Mesenchymal stem cell (in vitro differentiated cells and primary cell): ENCODE measurements around the gene SLF2.

Experiments used
- DNase-seq: peaks from one replicate; pipeline ENCODE4 v3.0.0-alpha.2; 2013
- H2AFZ ChIP-seq: one replicate; pipeline ENCODE4 v1.6.1; 2013; ENCODE audit warnings: low read depth, mild to moderate bottlenecking, control low read depth, inconsistent platforms, low read length, moderate library complexity
- H2AK5ac ChIP-seq: 2 replicates; pipeline ENCODE4 v1.6.1; 2013; ENCODE audit warnings: low read length, moderate library complexity, mild to moderate bottlenecking, inconsistent platforms; ENCODE audit not compliant: severe bottlenecking
- H2BK120ac ChIP-seq: one replicate; pipeline ENCODE4 v1.6.1; 2013; ENCODE audit warnings: low read depth, mild to moderate bottlenecking, inconsistent platforms, low read length, moderate library complexity
- H2BK12ac ChIP-seq, 2 experiments: one replicate each; pipeline ENCODE4 v1.6.1; 2013; ENCODE audit warnings: inconsistent platforms in 2 of 2, low read length in 2 of 2, mild to moderate bottlenecking in 2 of 2, moderate library complexity in 2 of 2, control low read depth in 1 of 2
- H2BK15ac ChIP-seq: one replicate; pipeline ENCODE4 v1.6.1; 2013; ENCODE audit warnings: mild to moderate bottlenecking, low read depth, inconsistent platforms; ENCODE audit not compliant: poor library complexity, severe bottlenecking
- H2BK5ac ChIP-seq: 2 replicates; pipeline ENCODE4 v1.6.1; 2013; ENCODE audit warnings: low read depth, mild to moderate bottlenecking, low read length, control low read depth, inconsistent platforms; ENCODE audit not compliant: poor library complexity, severe bottlenecking
- H3K14ac ChIP-seq, 2 experiments: one replicate each; pipeline ENCODE4 v1.6.1; 2013; ENCODE audit warnings: inconsistent platforms in 2 of 2, low read length in 2 of 2, control low read depth in 1 of 2, mild to moderate bottlenecking in 1 of 2, moderate library complexity in 1 of 2
- H3K18ac ChIP-seq, 2 experiments: one replicate each; pipeline ENCODE4 v1.6.1; 2013; ENCODE audit warnings: inconsistent platforms in 2 of 2, low read length in 2 of 2, control low read depth in 1 of 2, low read depth in 1 of 2, mild to moderate bottlenecking in 1 of 2
- H3K23ac ChIP-seq, 2 experiments: one replicate each; pipeline ENCODE4 v1.6.1; 2013; ENCODE audit warnings: inconsistent platforms in 2 of 2, low read length in 2 of 2, mild to moderate bottlenecking in 2 of 2, moderate library complexity in 2 of 2, control low read depth in 1 of 2
- H3K27ac ChIP-seq: 2 replicates; pipeline ENCODE4 v1.5.1; 2013; ENCODE audit warnings: mild to moderate bottlenecking, moderate library complexity, low read length, control low read depth, inconsistent platforms; ENCODE audit not compliant: poor library complexity, severe bottlenecking
- H3K27me3 ChIP-seq, 2 experiments: 2 replicates each; pipeline versions ENCODE4 v1.6.1 to v1.7.0; 2013; ENCODE audit warnings: low read length in 2 of 2, mild to moderate bottlenecking in 2 of 2, moderate library complexity in 2 of 2, control low read depth in 1 of 2, inconsistent platforms in 1 of 2; ENCODE audit not compliant: control insufficient read depth in 1 of 2, insufficient read depth in 1 of 2
- H3K36me3 ChIP-seq, 2 experiments: 2 replicates each; pipeline versions ENCODE4 v1.6.1 to v1.7.0; 2013; ENCODE audit warnings: low read length in 2 of 2, control low read depth in 1 of 2, inconsistent platforms in 1 of 2, low read depth in 1 of 2, mild to moderate bottlenecking in 1 of 2; ENCODE audit not compliant: insufficient read depth in 2 of 2, control insufficient read depth in 1 of 2
- H3K4ac ChIP-seq, 2 experiments: one replicate each; pipeline ENCODE4 v1.6.1; 2013; ENCODE audit warnings: inconsistent platforms in 2 of 2, low read length in 2 of 2, mild to moderate bottlenecking in 2 of 2, moderate library complexity in 2 of 2, control low read depth in 1 of 2, low read depth in 1 of 2
- H3K4me1 ChIP-seq: 2 replicates; pipeline ENCODE4 v1.6.1; 2013; ENCODE audit warnings: low read depth, low read length, control low read depth; ENCODE audit not compliant: control insufficient read depth, insufficient read depth
- H3K4me2 ChIP-seq: 2 replicates; pipeline ENCODE4 v1.6.1; 2013; ENCODE audit warnings: low read length, mild to moderate bottlenecking, inconsistent platforms; ENCODE audit not compliant: poor library complexity, severe bottlenecking
- H3K4me3 ChIP-seq, 2 experiments: 2 replicates each; pipeline versions ENCODE4 v1.5.1 to v1.7.0; 2013; ENCODE audit warnings: low read length in 2 of 2, mild to moderate bottlenecking in 2 of 2, control low read depth in 1 of 2, low read depth in 1 of 2; ENCODE audit not compliant: insufficient read depth in 1 of 2
- H3K79me1 ChIP-seq: replicated peaks from 2 replicates; pipeline ENCODE4 v1.6.1; 2013; ENCODE audit warnings: mild to moderate bottlenecking, control low read depth, low read length, inconsistent platforms; ENCODE audit not compliant: poor library complexity, severe bottlenecking
- H3K9ac ChIP-seq: 2 replicates; pipeline ENCODE4 v1.7.0; 2013; ENCODE audit warnings: mild to moderate bottlenecking, low read length, moderate library complexity
- H3K9me3 ChIP-seq: 2 replicates; pipeline ENCODE4 v1.7.0; 2013; ENCODE audit warnings: mild to moderate bottlenecking, low read length; ENCODE audit not compliant: control insufficient read depth
- H4K8ac ChIP-seq: one replicate; pipeline ENCODE4 v1.6.1; 2013; ENCODE audit warnings: inconsistent platforms, mild to moderate bottlenecking, low read length, moderate library complexity
- H4K91ac ChIP-seq: one replicate; pipeline ENCODE4 v1.6.1; 2013; ENCODE audit warnings: mild to moderate bottlenecking, low read length, inconsistent platforms
- WGBS: methylation state at CpG from one replicate; pipeline ENCODE4 v1.1.7; 2013; ENCODE audit warnings: mixed read lengths; 5-methylcytosine and 5-hydroxymethylcytosine counted together

Gene SLF2

DNA sequence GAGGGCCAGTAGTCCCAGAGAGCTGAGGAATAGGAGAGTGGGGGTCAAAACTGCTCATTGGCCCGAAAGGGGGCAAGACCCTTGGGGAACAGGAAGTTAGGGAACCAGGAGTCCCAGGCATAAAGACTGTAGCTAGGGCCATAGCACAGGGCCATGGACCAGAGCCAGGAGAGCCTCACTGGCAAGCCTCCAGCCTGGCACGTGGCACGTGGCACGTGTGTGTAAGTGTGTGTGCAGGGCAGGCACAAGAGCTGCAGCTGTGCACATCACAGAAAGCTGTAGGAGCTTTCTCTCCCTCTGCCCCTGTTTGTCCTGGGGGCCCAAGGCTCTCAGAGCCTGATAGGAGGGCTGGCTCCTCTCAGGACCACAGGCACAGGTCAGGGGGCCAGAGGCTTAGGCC lies 47.8 kb upstream of the SLF2 start:
- Histone ChIP-seq H3K4me3 (no peak overlapping the region), H3K4me1 (no peaks in the 10 kb centered on the region), H2AK5ac (no peak overlapping the region), H3K4ac (no peak overlapping the region), H2BK120ac (no peak overlapping the region), H3K18ac (no peak overlapping the region), H3K23ac (no peak overlapping the region), H3K27ac (no peak overlapping the region), H4K91ac (no peak overlapping the region), H3K79me1 (no peaks in the 10 kb centered on the region), H2AFZ (no peak overlapping the region), H3K4me2 (no peak overlapping the region), H3K27me3 (peaks cover 77 to 91% of the 10 kb centered on the region in 2 experiments), H2BK15ac (no peak overlapping the region), H2BK5ac (no peak overlapping the region), H3K9me3 (no peaks in the 10 kb centered on the region), H2BK12ac (no peak overlapping the region), H3K14ac (no peak overlapping the region), H3K36me3 (no peaks in the 10 kb centered on the region), H4K8ac (no peak overlapping the region), H3K9ac (no peak overlapping the region)
- no peak for DNase-seq
- 81% methylated on average over 4 of the region's 4 CpGs for WGBS

- H3K27ac ChIP-seq, result no peak overlapping the region
- no peak overlapping the region for H3K4ac ChIP-seq
- no peak overlapping the region for H4K91ac ChIP-seq
- no peaks in the 10 kb centered on the region for H3K36me3 ChIP-seq
- H2BK12ac ChIP-seq, result no peak overlapping the region
- H3K23ac ChIP-seq, result no peak overlapping the region
- WGBS, result 62% methylated on average over 5 of the region's 7 CpGs
- no peak for DNase-seq
- H3K18ac ChIP-seq, result no peak overlapping the region
- no peak overlapping the region for H2BK5ac ChIP-seq
- H3K9ac ChIP-seq, result no peak overlapping the region
- no peak overlapping the region for H2BK15ac ChIP-seq
- H3K14ac ChIP-seq, result no peak overlapping the region
- H2BK120ac ChIP-seq, result no peak overlapping the region
- no peaks in the 10 kb centered on the region for H3K79me1 ChIP-seq
- H3K27me3 ChIP-seq, result peaks cover 67 to 82% of the 10 kb centered on the region in 2 experiments
- H3K4me3 ChIP-seq, result no peak overlapping the region
- H3K4me2 ChIP-seq, result no peak overlapping the region
- no peak overlapping the region for H4K8ac ChIP-seq
- H3K9me3 ChIP-seq, result no peaks in the 10 kb centered on the region
- H3K4me1 ChIP-seq, result peaks cover under 1% of the 10 kb centered on the region
- no peak overlapping the region for H2AK5ac ChIP-seq
- H2AFZ ChIP-seq, result no peak overlapping the region
Measured at GRCh38 chr10:100866010-100866409, 46.8 kb upstream of the SLF2 start.

DNA sequence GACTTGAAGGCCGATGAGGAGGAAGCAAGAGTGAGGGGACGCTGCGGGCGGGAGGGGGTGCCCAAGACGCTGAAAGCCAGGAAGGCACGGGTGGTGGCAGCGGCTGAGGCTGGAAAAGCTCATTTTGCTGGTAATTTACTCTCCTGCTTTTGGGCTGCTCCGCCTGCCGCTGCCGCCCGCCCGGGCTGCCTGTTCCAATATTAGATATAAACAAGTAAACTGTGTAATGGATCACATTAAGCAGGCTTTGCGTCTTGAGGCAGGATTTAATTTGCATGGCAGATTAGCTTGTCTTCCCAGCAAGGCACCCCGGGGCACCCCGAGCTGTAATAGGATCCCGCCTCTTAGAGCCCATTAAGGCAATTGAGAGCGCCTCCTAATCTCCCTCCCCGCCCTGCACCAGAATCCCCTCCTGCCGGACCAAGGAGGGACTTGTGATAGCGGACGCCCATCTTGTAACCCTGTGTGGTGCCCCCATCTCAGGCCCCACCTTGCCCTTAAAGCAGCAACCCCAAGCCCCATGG lies 46.1 kb upstream of the SLF2 start:
- H3K27me3 ChIP-seq, result peaks cover 62 to 80% of the 10 kb centered on the region in 2 experiments
- no peak overlapping the region for H3K14ac ChIP-seq
- H2AK5ac ChIP-seq, result no peak overlapping the region
- no peak overlapping the region for H2BK15ac ChIP-seq
- H3K4me1 ChIP-seq, result peaks cover 4% of the 10 kb centered on the region
- 16% methylated on average over 14 of the region's 21 CpGs for WGBS
- no peaks in the 10 kb centered on the region for H3K36me3 ChIP-seq
- H2BK12ac ChIP-seq, result no peak overlapping the region
- no peak overlapping the region for H2BK5ac ChIP-seq
- no peak overlapping the region for H3K27ac ChIP-seq
- no peak overlapping the region for H3K4me3 ChIP-seq
- H3K18ac ChIP-seq, result no peak overlapping the region
- no peak overlapping the region for H3K4me2 ChIP-seq
- no peak overlapping the region for H3K9ac ChIP-seq
- H3K23ac ChIP-seq, result no peak overlapping the region
- H3K79me1 ChIP-seq, result no peaks in the 10 kb centered on the region
- no peak overlapping the region for H3K4ac ChIP-seq
- no peaks in the 10 kb centered on the region for H3K9me3 ChIP-seq
- no peak for DNase-seq
- no peak overlapping the region for H4K91ac ChIP-seq
- no peak overlapping the region for H2AFZ ChIP-seq
- H4K8ac ChIP-seq, result no peak overlapping the region
- no peak overlapping the region for H2BK120ac ChIP-seq

DNA sequence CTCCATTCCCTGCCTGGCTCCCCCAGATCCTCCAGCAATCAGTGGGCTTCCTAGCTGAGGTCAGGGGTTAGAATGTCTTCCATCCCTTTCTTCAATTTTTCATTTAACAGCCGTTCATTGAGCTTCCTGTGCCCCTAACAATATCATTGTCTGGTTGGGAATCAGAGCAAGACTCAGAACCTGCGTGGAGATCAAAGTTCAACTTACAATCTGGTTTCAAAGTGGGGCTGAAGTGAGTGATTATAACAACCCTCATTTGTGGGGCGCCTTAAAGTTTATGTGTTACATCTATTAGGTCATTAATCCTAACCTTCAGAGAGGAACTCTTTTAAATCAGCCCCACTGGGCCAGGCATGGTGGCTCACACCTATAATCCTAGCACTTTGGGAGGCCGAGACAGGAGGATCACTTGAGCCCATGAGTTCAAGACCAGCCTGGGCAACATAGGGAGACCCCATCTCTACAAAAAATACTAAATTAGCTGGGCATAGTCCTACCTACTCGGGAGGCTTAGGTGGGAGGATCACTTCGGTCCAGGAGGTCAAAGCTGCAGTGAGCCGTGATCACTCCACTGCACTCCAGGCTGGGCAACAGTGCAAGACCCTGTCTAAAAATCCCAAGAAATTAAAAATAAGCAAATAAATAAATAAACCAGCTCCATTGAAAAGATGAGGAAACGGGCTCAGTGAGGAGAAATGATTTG lies 45.4 kb upstream of the SLF2 start:
- H2BK5ac ChIP-seq, result no peak overlapping the region
- H3K27ac ChIP-seq, result no peak overlapping the region
- no peak overlapping the region for H4K91ac ChIP-seq
- H3K18ac ChIP-seq, result no peak overlapping the region
- no peak overlapping the region for H3K14ac ChIP-seq
- H3K79me1 ChIP-seq, result no peaks in the 10 kb centered on the region
- H3K4ac ChIP-seq, result no peak overlapping the region
- H4K8ac ChIP-seq, result no peak overlapping the region
- H3K9me3 ChIP-seq, result no peaks in the 10 kb centered on the region
- no peak overlapping the region for H2BK15ac ChIP-seq
- H3K4me2 ChIP-seq, result no peak overlapping the region
- no peak overlapping the region for H3K23ac ChIP-seq
- no peak overlapping the region for H3K4me3 ChIP-seq
- H2AK5ac ChIP-seq, result no peak overlapping the region
- DNase-seq, result no peak
- no peak overlapping the region for H3K9ac ChIP-seq
- H3K27me3 ChIP-seq, result peaks cover 58 to 73% of the 10 kb centered on the region in 2 experiments
- H2BK12ac ChIP-seq, result no peak overlapping the region
- peaks cover 9% of the 10 kb centered on the region for H3K4me1 ChIP-seq
- H2AFZ ChIP-seq, result no peak overlapping the region
- no peaks in the 10 kb centered on the region for H3K36me3 ChIP-seq
- WGBS, result 78% methylated on average over 8 of the region's 8 CpGs
- no peak overlapping the region for H2BK120ac ChIP-seq
